Measurements from ENCODE around the gene GSG1L.

The GSG1L gene

GRCh38 chr16:27932542-27933135, 130.9 kb downstream of the GSG1L start:
- DNase-seq: no peak

GRCh38 chr16:27929818-27930217, 133.7 kb downstream of the GSG1L start:
- DNase-seq: no peak

GRCh38 chr16:27928542-27928941, 135.0 kb downstream of the GSG1L start:
- no peak for DNase-seq

- no peak for DNase-seq
Observed at GRCh38 chr16:27927266-27927901, 136.1 kb downstream of the GSG1L start.

- no peak for DNase-seq
Observed at GRCh38 chr16:27925612-27926011, 137.9 kb downstream of the GSG1L start.

GRCh38 chr16:27924411-27925118, 138.9 kb downstream of the GSG1L start:
- no peak for DNase-seq

GRCh38 chr16:27923751-27924150, 139.8 kb downstream of the GSG1L start:
- no peak for DNase-seq

GRCh38 chr16:27922433-27922832, 141.1 kb downstream of the GSG1L start:
- DNase-seq: no peak

- DNase-seq: no peak
Observed at GRCh38 chr16:27921134-27921533, 142.4 kb downstream of the GSG1L start.

- no peak for DNase-seq
Observed at GRCh38 chr16:27920391-27920891, 143.1 kb downstream of the GSG1L start.

- DNase-seq: no peak
Observed at GRCh38 chr16:27918755-27919154, 144.8 kb downstream of the GSG1L start.

GRCh38 chr16:27917949-27918348, 145.6 kb downstream of the GSG1L start:
- no peak for DNase-seq

GRCh38 chr16:27911486-27911885, 152.0 kb downstream of the GSG1L start:
- no peak for DNase-seq

GRCh38 chr16:27907457-27907972, 156.0 kb downstream of the GSG1L start:
- no peak for DNase-seq

- DNase-seq: no peak
Observed at GRCh38 chr16:27906883-27907282, 156.6 kb downstream of the GSG1L start.

GRCh38 chr16:27903046-27903655, 160.4 kb downstream of the GSG1L start:
- no peak for DNase-seq

GRCh38 chr16:27902551-27902950, 161.0 kb downstream of the GSG1L start:
- DNase-seq: no peak

GRCh38 chr16:27901956-27902355, 161.6 kb downstream of the GSG1L start:
- no peak for DNase-seq

- DNase-seq: no peak
Observed at GRCh38 chr16:27899736-27900135, 163.8 kb downstream of the GSG1L start.

GRCh38 chr16:27894386-27894785, 169.1 kb downstream of the GSG1L start:
- no peak for DNase-seq

GRCh38 chr16:27892879-27893278, 170.6 kb downstream of the GSG1L start:
- no peak for DNase-seq

GRCh38 chr16:27890866-27891265, 172.6 kb downstream of the GSG1L start:
- DNase-seq: no peak

- no peak for DNase-seq
Observed at GRCh38 chr16:27890006-27890405, 173.5 kb downstream of the GSG1L start.
